K562 (cell line): Measurements from ENCODE around the gene SMOC2. TPM values are rescaled to one million over a fixed set of nuclear protein-coding genes. Genes with fewer than 3 reads are reported as not detected.
A peak's percentile ranks its signal among the peaks of the same experiment; 100 is the strongest.

Experiments
- ATAC-seq: fragments of 200-7000 bp; cut with Tn5 transposase; 3 replicates; pipeline ENCODE4 v1.9.1; 2020; ENCODE audit warnings: moderate library complexity
- BruUV-seq: library from RNA; stranded (reverse); fragments of 400-500 nt; replicated peaks from 2 replicates; lab custom pipeline; 2021; lab: Mats Ljungman, UMichigan
- CTCF ChIA-PET: fragments of 300-600 bp; formaldehyde crosslinking; extraction: SDS; loops from one replicate; lab custom pipeline; 2021; ENCODE audit warnings: low intra/inter-chr PET ratio; lab: Yijun Ruan, JAX
- POLR2A ChIA-PET: fragments of 300-600, 350-650 bp; sonication (Branson Sonifier 250); formaldehyde crosslinking; extraction: SDS; loops from one replicate; lab custom pipeline; 2021; ENCODE audit warnings: antibody characterized with exemption, inconsistent platforms; lab: Yijun Ruan, JAX
- DNase-seq, 4 experiments: peaks; one replicate each; pipeline versions ENCODE4 v3.0.0 to v3.0.0-alpha.2; 2011 to 2018; ENCODE audit warnings: low spot score in 3 of 4, mixed read lengths in 3 of 4; ENCODE audit errors: extremely low read depth in 1 of 4
- FAIRE-seq: peaks from 2 replicates; lab custom pipeline; 2011; peaks lifted over from hg19 to GRCh38; lab: Jason Lieb, UNC
- H2AFZ ChIP-seq: 2 replicates; pipeline ENCODE4 v1.6.0; 2011; ENCODE audit warnings: low read depth, low read length, control low read depth, inconsistent platforms
- H3K27ac ChIP-seq: fragments of 200-600 bp; 3 replicates; pipeline ENCODE4 v1.8.0; 2011; ENCODE audit warnings: low read depth, mild to moderate bottlenecking, control low read depth, inconsistent platforms, low read length, moderate library complexity, mixed read lengths; ENCODE audit errors: extremely low read depth
- H3K27me3 ChIP-seq, 2 experiments: fragments of 300-600 bp in 1 of 2; 2 replicates in 1 of 2; 3 replicates in 1 of 2; pipeline versions ENCODE4 v1.6.0 to v1.8.0; 2011; ENCODE audit warnings: inconsistent platforms in 2 of 2, low read length in 2 of 2, mild to moderate bottlenecking in 1 of 2, mixed read lengths in 1 of 2, moderate library complexity in 1 of 2; ENCODE audit not compliant: control insufficient read depth in 2 of 2, insufficient read depth in 2 of 2
- H3K36me3 ChIP-seq: fragments of 300-600 bp; 3 replicates; pipeline ENCODE4 v1.8.0; 2011; ENCODE audit warnings: mild to moderate bottlenecking, low read length, inconsistent platforms; ENCODE audit not compliant: control insufficient read depth, insufficient read depth
- H3K4me1 ChIP-seq, 2 experiments: fragments of 200-600 bp in 1 of 2; replicated peaks in 1 of 2; 2 replicates in 1 of 2; 3 replicates in 1 of 2; pipeline versions ENCODE4 v1.5.1 to v1.8.0; 2011; ENCODE audit warnings: inconsistent platforms in 2 of 2, low read length in 2 of 2, mild to moderate bottlenecking in 1 of 2, mixed read lengths in 1 of 2, moderate library complexity in 1 of 2; ENCODE audit not compliant: control insufficient read depth in 2 of 2, insufficient read depth in 2 of 2
- H3K4me2 ChIP-seq: 2 replicates; pipeline ENCODE4 v1.6.1; 2011; ENCODE audit warnings: low read length, control low read depth, inconsistent platforms, mixed read lengths; ENCODE audit not compliant: insufficient read depth
- H3K4me3 ChIP-seq: fragments of 200-600 bp; sonication (generic), shearing (Covaris generic); 2 replicates; pipeline ENCODE4 v1.5.1; 2016; ENCODE audit warnings: control low read depth, inconsistent platforms
- H3K79me2 ChIP-seq: fragments of 200-600 bp; 3 replicates; pipeline ENCODE4 v1.8.0; 2011; ENCODE audit warnings: low read length, inconsistent platforms; ENCODE audit not compliant: control insufficient read depth, insufficient read depth
- H3K9ac ChIP-seq, 2 experiments: 2 replicates each; pipeline versions ENCODE4 v1.6.0 to v1.6.1; 2011; ENCODE audit warnings: low read depth in 2 of 2, low read length in 2 of 2, control low read depth in 1 of 2, inconsistent platforms in 1 of 2, mild to moderate bottlenecking in 1 of 2, mixed read lengths in 1 of 2; ENCODE audit not compliant: insufficient read depth in 1 of 2
- H3K9me1 ChIP-seq: one replicate; pipeline ENCODE4 v1.6.0; 2011; ENCODE audit warnings: inconsistent platforms, mild to moderate bottlenecking, low read length, moderate library complexity; ENCODE audit not compliant: control insufficient read depth, insufficient read depth
- H3K9me3 ChIP-seq: replicated peaks from 2 replicates; pipeline ENCODE4 v1.5.1; 2011; ENCODE audit warnings: low read depth, low read length, inconsistent platforms; ENCODE audit not compliant: control insufficient read depth, insufficient read depth
- H4K20me1 ChIP-seq: replicated peaks from 2 replicates; pipeline ENCODE4 v1.6.1; 2011; ENCODE audit warnings: low read length, inconsistent platforms, mixed read lengths; ENCODE audit not compliant: control insufficient read depth, insufficient read depth
- CTCF ChIP-seq, 3 experiments: IDR thresholded peaks in 2 of 3; conservative IDR thresholded peaks in 1 of 3; 2 replicates each; pipeline ENCODE4 v1.5.1; 2011 to 2012; ENCODE audit warnings: low read length in 3 of 3, mild to moderate bottlenecking in 3 of 3, control low read depth in 2 of 3, improper control_type of control experiment in 1 of 3, inconsistent platforms in 1 of 3, low read depth in 1 of 3, mixed read lengths in 1 of 3, moderate library complexity in 1 of 3; ENCODE audit not compliant: insufficient read depth in 2 of 3
- MAFG ChIP-seq: fragments of 450-650 bp; conservative IDR thresholded peaks from 2 replicates; pipeline ENCODE4 v1.6.1; 2016; ENCODE audit warnings: missing genetic modification characterization, missing compliant biosample characterization
- NFIC ChIP-seq: fragments of 450-650 bp; IDR thresholded peaks from 2 replicates; pipeline ENCODE4 v1.6.1; 2017; ENCODE audit warnings: mild to moderate bottlenecking, inconsistent platforms
- SIRT6 ChIP-seq: IDR thresholded peaks from one replicate; pipeline ENCODE4 v1.6.1; 2012; ENCODE audit warnings: low read depth, mild to moderate bottlenecking, control low read depth, inconsistent platforms, low read length, moderate library complexity
- ZNF316 ChIP-seq: fragments of 450-650 bp; IDR thresholded peaks from 2 replicates; pipeline ENCODE4 v1.6.1; 2016
- ZNF592 ChIP-seq: fragments of 450-650 bp; IDR thresholded peaks from 2 replicates; pipeline ENCODE4 v1.6.1; 2017; ENCODE audit warnings: antibody characterized with exemption, mild to moderate bottlenecking
- ZNF639 ChIP-seq, 2 experiments: fragments of 200-800 bp in 1 of 2; sonication (Bioruptor generic) in 1 of 2; sonication (generic) in 1 of 2; formaldehyde crosslinking in 1 of 2; IDR thresholded peaks in 1 of 2; conservative IDR thresholded peaks in 1 of 2; 2 replicates each; pipeline versions ENCODE4 v1.5.0 to v1.6.1; 2016 to 2020; ENCODE audit warnings: missing compliant biosample characterization in 1 of 2, missing genetic modification characterization in 1 of 2, missing genetic modification reagents in 1 of 2
- WGBS: fragments of 100-300 bp; shearing (Covaris generic); methylation state at CpG from one replicate; pipeline ENCODE4 v1.1.6; 2016; ENCODE audit warnings: low coverage, mixed read lengths; ENCODE audit not compliant: insufficient coverage; ENCODE audit errors: missing lambda C conversion rate; 5-methylcytosine and 5-hydroxymethylcytosine counted together
- in situ Hi-C: fragments of 300-500 bp; cut with MboI; formaldehyde crosslinking; loops from 4 replicates; pipeline ENCODE4 v1.15.0; 2018; ENCODE audit warnings: inconsistent platforms, mixed read lengths
- intact Hi-C: fragments of 100-400 bp; cut with micrococcal nuclease; formaldehyde crosslinking; loops from 2 replicates; pipeline ENCODE4 v1.14.2; 2022
- polyA plus RNA-seq, 8 experiments: library from polyadenylated mRNA; depleted of rRNA in 4 of 8; stranded (reverse) in 5 of 8; unstranded in 3 of 8; fragments of >200 nt; fragmentation: Nextera tagmentation in 2 of 8; fragmentation: Illumina TruSeq in 1 of 8; extraction: Ambion mirVana in 2 of 8; extraction: Trizol in 1 of 8; gene quantifications; 2 replicates each; pipeline versions ENCODE4 v1.2.1 to v1.2.3, GENCODE V29; 2011 to 2014; ENCODE audit warnings: inconsistent platforms in 1 of 8, missing spikeins in 1 of 8
- total RNA-seq, 7 experiments: library from RNA; depleted of rRNA in 6 of 7; stranded (reverse); fragments of >200 nt in 6 of 7; fragmentation: Illumina TruSeq in 2 of 7; extraction: Trizol in 2 of 7; gene quantifications; 2 replicates each; pipeline versions ENCODE4 v1.2.1 to v1.2.3, GENCODE V29; 2011 to 2021; ENCODE audit warnings: low replicate concordance in 1 of 7

SMOC2 gene
- total and polyA plus RNA-seq, 9 of the 15 experiments (the other 6 are each of a cell fraction or from before 2014, with no cell fraction given), result 0.45 to 2.3 (median 1.1) TPM

- CTCF ChIA-PET, result no interaction called here
- Histone ChIP-seq H3K27me3 (peaks cover 8 to 31% of the 10 kb centered on the region in 2 experiments; a peak in 3 of 5 replicates), H3K4me2 (no peak overlapping the region), H3K4me3 (no peak overlapping the region), H3K9me1 (no peaks in the 10 kb centered on the region), H3K9me3 (no peaks in the 10 kb centered on the region), H3K4me1 (no peaks in the 10 kb centered on the region), H2AFZ (no peak overlapping the region), H3K9ac (no peak overlapping the region), H3K36me3 (no peaks in the 10 kb centered on the region), H3K27ac (no peak overlapping the region), H4K20me1 (no peaks in the 10 kb centered on the region), H3K79me2 (no peaks in the 10 kb centered on the region)
- TF ChIP-seq ZNF639 (CRISPR knock-in tag; conservative IDR thresholded peaks at IDR 0.05 in 1 of 2, IDR thresholded peaks at IDR 0.05 in 1 of 2), result no peak
- POLR2A ChIA-PET, result interaction anchor here (1.0 kb wide), 1 partner anchor 10 kb away, joined by 3 read pairs; no protein-coding TSS in a partner anchor
- ATAC-seq (no peak), FAIRE-seq (no peak), DNase-seq (no peak)
- intact Hi-C loops, result no loop called here
- 0% methylated on average over 5 of the region's 5 CpGs for WGBS
- BruUV-seq, result no TSS peak
- in situ Hi-C loops, result no loop called here
Observed at GRCh38 chr6:168712993-168713392, 272.0 kb downstream of the SMOC2 start.

GRCh38 chr6:168713839-168714238 lies 272.9 kb downstream of the SMOC2 start:
- no peaks in the 10 kb centered on the region for H3K9me3 ChIP-seq
- intact Hi-C loops (no loop called here), in situ Hi-C loops (no loop called here)
- POLR2A ChIA-PET, result interaction anchor here (0.7 kb wide), 1 partner anchor 19 kb away, joined by 4 read pairs; no protein-coding TSS in a partner anchor
- H3K79me2 ChIP-seq, result no peaks in the 10 kb centered on the region
- H3K9ac ChIP-seq, result no peak overlapping the region
- no peaks in the 10 kb centered on the region for H3K9me1 ChIP-seq
- H4K20me1 ChIP-seq, result no peaks in the 10 kb centered on the region
- no peak overlapping the region for H3K27ac ChIP-seq
- DNase-seq, result peak; percentile 21 to 47 (median 42)
- CTCF ChIA-PET, result no interaction called here
- FAIRE-seq, result no peak
- H2AFZ ChIP-seq, result no peak overlapping the region
- BruUV-seq, result no TSS peak
- no peaks in the 10 kb centered on the region for H3K36me3 ChIP-seq
- H3K4me3 ChIP-seq, result no peak overlapping the region
- H3K4me1 ChIP-seq, result no peaks in the 10 kb centered on the region
- 2% methylated on average over 3 of the region's 3 CpGs for WGBS
- no peak overlapping the region for H3K4me2 ChIP-seq
- H3K27me3 ChIP-seq, result peaks cover 7 to 36% of the 10 kb centered on the region in 2 experiments; a peak in 3 of 5 replicates
- ATAC-seq, result peak; percentile 82
- TF ChIP-seq SIRT6 (no peak), NFIC (peak; percentile 39), MAFG (tag) (0 out of 2 replicates have a peak, but pooled peaks have one; percentile 28), CTCF (IDR thresholded peaks at IDR 0.05 in 2 of 3, conservative IDR thresholded peaks at IDR 0.05 in 1 of 3; ENCODE audit: insufficient read depth in 2 of 3, low read depth in 1 of 3, low read length in 3 of 3) (peak; percentile 30 to 52 (median 41); a peak in 5 of 6 replicates), ZNF592 (no peak), ZNF316 (peak; percentile 29; the same call in 1 of the 2 replicates)
